PC-3 (cell line): ENCODE results near the gene CMTM2. TPM values are rescaled to one million over a fixed set of nuclear protein-coding genes. Genes with fewer than 3 reads are reported as not detected.

ENCODE experiments used
- ATAC-seq: fragments of 200-7000 bp; cut with Tn5 transposase; 2 replicates; pipeline ENCODE4 v1.9.1; 2020; ENCODE audit warnings: mild to moderate bottlenecking, moderate library complexity
- BruUV-seq: library from RNA; stranded (reverse); fragments of 400-500 nt; replicated peaks from 2 replicates; lab custom pipeline; 2021; lab: Mats Ljungman, UMichigan
- CTCF ChIA-PET: fragments of 300-600 bp; sonication (Branson Sonifier 250); formaldehyde crosslinking; loops from one replicate; lab custom pipeline; 2022; ENCODE audit warnings: antibody characterized with exemption; lab: Charles Lee
- POLR2A ChIA-PET: fragments of 300-600 bp; sonication (Branson Sonifier 250); formaldehyde crosslinking; loops from one replicate; lab custom pipeline; 2022; ENCODE audit warnings: antibody characterized with exemption; ENCODE audit not compliant: unreplicated experiment; lab: Charles Lee
- DNase-seq: peaks from one replicate; pipeline ENCODE4 v3.0.0-alpha.2; 2015
- H2AFZ ChIP-seq: fragments of 300-600 bp; sonication (generic); 2 replicates; pipeline ENCODE4 v1.6.0; 2016; ENCODE audit warnings: antibody characterized with exemption, low read length
- H3F3A ChIP-seq: fragments of 300-600 bp; sonication (generic); one replicate; pipeline ENCODE4 v1.6.0; 2017; ENCODE audit warnings: antibody characterized with exemption, low read length, control low read depth, mild to moderate bottlenecking; ENCODE audit not compliant: unreplicated experiment
- H3K27ac ChIP-seq: fragments of 300-600 bp; sonication (generic); 2 replicates; pipeline ENCODE4 v1.5.1; 2016; ENCODE audit warnings: mild to moderate bottlenecking, low read length
- H3K27me3 ChIP-seq: fragments of 300-600 bp; sonication (generic); 2 replicates; pipeline ENCODE4 v1.6.1; 2016; ENCODE audit warnings: low read length, mixed read lengths
- H3K36me3 ChIP-seq: fragments of 300-600 bp; sonication (generic); 2 replicates; pipeline ENCODE4 v1.6.1; 2016; ENCODE audit warnings: low read depth, mixed run types, low read length, mixed read lengths
- H3K4me1 ChIP-seq: fragments of 300-600 bp; sonication (generic); 2 replicates; pipeline ENCODE4 v1.5.1; 2016; ENCODE audit warnings: low read length; ENCODE audit not compliant: insufficient read depth
- H3K4me2 ChIP-seq: fragments of 300-600 bp; sonication (generic); 2 replicates; pipeline ENCODE4 v1.6.0; 2016; ENCODE audit warnings: low read length
- H3K4me3 ChIP-seq: fragments of 300-600 bp; sonication (generic); 2 replicates; pipeline ENCODE4 v1.5.1; 2016; ENCODE audit warnings: mild to moderate bottlenecking, low read length, mixed read lengths
- H3K79me2 ChIP-seq: fragments of 300-600 bp; sonication (generic); 2 replicates; pipeline ENCODE4 v1.6.1; 2017; ENCODE audit warnings: low read length, mixed read lengths
- H3K9ac ChIP-seq: fragments of 300-600 bp; sonication (generic); 2 replicates; pipeline ENCODE4 v1.6.0; 2016; ENCODE audit warnings: mild to moderate bottlenecking, low read length
- H3K9me2 ChIP-seq: fragments of 300-600 bp; sonication (generic); replicated peaks from 2 replicates; pipeline ENCODE4 v1.6.1; 2016; ENCODE audit warnings: mixed run types, low read length, mixed read lengths
- H3K9me3 ChIP-seq: fragments of 300-600 bp; sonication (generic); 2 replicates; pipeline ENCODE4 v1.6.1; 2016; ENCODE audit warnings: low read length, mixed read lengths
- H4K20me1 ChIP-seq: fragments of 300-600 bp; sonication (generic); 2 replicates; pipeline ENCODE4 v1.6.1; 2016; ENCODE audit warnings: low read length, mixed read lengths
- EZH2 ChIP-seq: fragments of 300-600 bp; sonication (generic); IDR thresholded peaks from one replicate; pipeline ENCODE4 v1.6.1; 2017; ENCODE audit warnings: antibody characterized with exemption, mild to moderate bottlenecking, low read length; ENCODE audit not compliant: unreplicated experiment
- EZH2phosphoT487 ChIP-seq: fragments of 300-600 bp; sonication (generic); IDR thresholded peaks from 2 replicates; pipeline ENCODE4 v1.6.1; 2018; ENCODE audit warnings: mild to moderate bottlenecking, antibody characterized with exemption, low read length, borderline replicate concordance
- intact Hi-C: fragments of 100-400 bp; cut with micrococcal nuclease; formaldehyde crosslinking; loops from 2 replicates; pipeline ENCODE4 v1.9.0; 2023
- total RNA-seq: library from RNA; depleted of rRNA; stranded (reverse); fragments of >200 nt; gene quantifications from 2 replicates; pipeline ENCODE4 v1.2.3, GENCODE V29; 2014
- TF ChIP-seq, protein P1 (sequence below): fragments of 300-600 bp; sonication (generic); conservative IDR thresholded peaks from 2 replicates; pipeline ENCODE4 v1.5.1; 2017; ENCODE audit warnings: antibody characterized with exemption, low read depth, mild to moderate bottlenecking, low read length

Gene CMTM2
- total RNA-seq, 1 experiment from 2014 or later, result not detected

DNA sequence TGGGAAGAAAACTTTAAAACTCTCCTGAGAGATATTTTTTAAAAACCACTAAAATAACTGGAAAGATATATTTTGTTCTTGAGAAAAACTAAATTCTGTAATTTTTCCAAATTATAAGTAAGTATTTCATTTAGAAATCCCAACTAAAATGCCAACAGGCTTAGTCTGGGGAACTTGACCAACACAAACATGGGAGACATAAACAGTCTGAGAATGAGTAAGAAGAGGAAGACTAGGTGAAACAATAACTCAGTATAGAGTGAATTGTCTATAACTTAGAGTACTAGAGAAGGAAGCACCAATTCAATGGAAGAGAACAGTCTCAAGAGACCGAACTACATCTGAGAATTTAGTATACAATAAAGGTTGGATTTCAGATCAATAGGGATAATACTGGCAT lies 10.1 kb upstream of the CMTM2 start:
- H3K27ac ChIP-seq, result no peak overlapping the region
- H3K9ac ChIP-seq, result no peak overlapping the region
- DNase-seq (peak; percentile 14), ATAC-seq (no peak)
- no peaks in the 10 kb centered on the region for H3K9me3 ChIP-seq
- H3K36me3 ChIP-seq, result no peaks in the 10 kb centered on the region
- BruUV-seq, result no TSS peak
- intact Hi-C loops, result no loop called here
- no peaks in the 10 kb centered on the region for H3K79me2 ChIP-seq
- H3K27me3 ChIP-seq, result no peaks in the 10 kb centered on the region
- no peak overlapping the region for H3K4me2 ChIP-seq
- no peak overlapping the region for H3K4me3 ChIP-seq
- no peaks in the 10 kb centered on the region for H3F3A ChIP-seq
- no peaks in the 10 kb centered on the region for H3K9me2 ChIP-seq
- CTCF ChIA-PET, result interaction anchor here (0.6 kb wide), 1 partner anchor 340 kb away, joined by 3 read pairs; no protein-coding TSS in a partner anchor
- TF ChIP-seq, protein P1, sequence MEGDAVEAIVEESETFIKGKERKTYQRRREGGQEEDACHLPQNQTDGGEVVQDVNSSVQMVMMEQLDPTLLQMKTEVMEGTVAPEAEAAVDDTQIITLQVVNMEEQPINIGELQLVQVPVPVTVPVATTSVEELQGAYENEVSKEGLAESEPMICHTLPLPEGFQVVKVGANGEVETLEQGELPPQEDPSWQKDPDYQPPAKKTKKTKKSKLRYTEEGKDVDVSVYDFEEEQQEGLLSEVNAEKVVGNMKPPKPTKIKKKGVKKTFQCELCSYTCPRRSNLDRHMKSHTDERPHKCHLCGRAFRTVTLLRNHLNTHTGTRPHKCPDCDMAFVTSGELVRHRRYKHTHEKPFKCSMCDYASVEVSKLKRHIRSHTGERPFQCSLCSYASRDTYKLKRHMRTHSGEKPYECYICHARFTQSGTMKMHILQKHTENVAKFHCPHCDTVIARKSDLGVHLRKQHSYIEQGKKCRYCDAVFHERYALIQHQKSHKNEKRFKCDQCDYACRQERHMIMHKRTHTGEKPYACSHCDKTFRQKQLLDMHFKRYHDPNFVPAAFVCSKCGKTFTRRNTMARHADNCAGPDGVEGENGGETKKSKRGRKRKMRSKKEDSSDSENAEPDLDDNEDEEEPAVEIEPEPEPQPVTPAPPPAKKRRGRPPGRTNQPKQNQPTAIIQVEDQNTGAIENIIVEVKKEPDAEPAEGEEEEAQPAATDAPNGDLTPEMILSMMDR, result no peak
- TF ChIP-seq EZH2 (no peak), EZH2phosphoT487 (no peak)
- no peak overlapping the region for H2AFZ ChIP-seq
- POLR2A ChIA-PET, result no interaction called here
- no peaks in the 10 kb centered on the region for H4K20me1 ChIP-seq
- H3K4me1 ChIP-seq, result peaks cover 12% of the 10 kb centered on the region

DNA sequence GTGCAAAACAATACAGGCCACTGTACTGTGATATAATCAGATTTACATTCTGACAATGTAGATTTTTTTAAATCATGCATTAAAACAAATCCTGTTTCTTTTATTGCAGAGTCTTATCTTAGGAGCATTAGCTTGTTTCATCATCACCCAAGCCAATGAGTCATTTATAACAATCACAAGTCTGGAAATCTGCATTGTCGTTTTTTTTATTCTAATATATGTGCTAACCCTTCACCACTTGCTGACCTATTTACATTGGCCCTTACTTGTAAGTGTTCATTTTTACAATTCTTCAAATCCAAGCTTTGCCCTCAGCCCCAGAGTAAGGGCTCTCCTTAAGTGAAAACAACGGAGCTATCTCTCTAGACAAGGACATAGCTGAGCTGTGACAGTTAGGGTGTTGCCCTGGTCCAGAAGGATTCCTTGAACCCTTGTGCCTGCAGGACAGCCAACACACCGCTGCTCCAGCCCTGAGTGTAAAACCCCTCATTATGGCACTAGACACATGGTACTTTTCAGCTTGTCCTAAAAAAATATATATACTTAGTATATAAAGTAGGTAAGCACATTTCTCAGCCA lies 9.3 kb upstream of the CMTM2 start:
- Histone ChIP-seq H3K4me1 (peaks cover 12% of the 10 kb centered on the region), H3K79me2 (no peaks in the 10 kb centered on the region), H3K4me2 (no peak overlapping the region), H2AFZ (no peak overlapping the region), H3K9me2 (no peaks in the 10 kb centered on the region), H3K36me3 (no peaks in the 10 kb centered on the region), H3K27ac (no peak overlapping the region), H3K27me3 (no peaks in the 10 kb centered on the region), H4K20me1 (no peaks in the 10 kb centered on the region), H3K9ac (no peak overlapping the region), H3F3A (no peaks in the 10 kb centered on the region), H3K9me3 (no peaks in the 10 kb centered on the region), H3K4me3 (no peak overlapping the region)
- ChIA-PET POLR2A (no interaction called here), CTCF (interaction anchor here (0.6 kb wide), 1 partner anchor 339 kb away, joined by 3 read pairs; no protein-coding TSS in a partner anchor)
- intact Hi-C loops, result no loop called here
- ATAC-seq (peak; percentile 20), DNase-seq (peak; percentile 39)
- no TSS peak for BruUV-seq
- TF ChIP-seq EZH2, result no peak
- TF ChIP-seq, protein P1, result no peak
- TF ChIP-seq EZH2phosphoT487, result no peak

DNA sequence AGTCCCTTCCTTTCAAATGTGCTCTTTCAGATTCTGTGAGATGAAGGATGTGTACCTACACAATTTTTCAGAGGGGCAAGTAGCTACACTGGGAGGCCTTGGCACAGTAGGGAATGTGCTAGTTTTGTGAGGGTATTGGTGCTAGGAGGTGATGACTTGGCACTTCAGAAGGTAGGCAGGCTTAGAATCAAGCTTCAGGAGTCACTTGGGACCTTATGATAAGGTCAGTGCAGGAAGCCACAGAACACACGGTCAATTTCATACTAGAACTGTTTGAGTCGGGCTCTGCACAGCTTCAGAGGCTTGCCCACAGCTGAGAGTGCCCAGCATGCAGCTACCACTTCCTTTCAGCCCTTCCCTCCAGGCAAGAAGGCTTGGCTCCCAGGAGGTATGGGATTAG lies 6.9 kb upstream of the CMTM2 start:
- no peaks in the 10 kb centered on the region for H3F3A ChIP-seq
- H3K4me3 ChIP-seq, result no peak overlapping the region
- TF ChIP-seq, protein P1, result no peak
- TF ChIP-seq EZH2 (no peak), EZH2phosphoT487 (no peak)
- no TSS peak for BruUV-seq
- POLR2A ChIA-PET, result interaction anchor here (0.6 kb wide), 1 partner anchor 19 kb away, joined by 3 read pairs; no protein-coding TSS in a partner anchor
- H3K9ac ChIP-seq, result no peak overlapping the region
- no peak for DNase-seq
- H2AFZ ChIP-seq, result no peak overlapping the region
- no peaks in the 10 kb centered on the region for H3K27me3 ChIP-seq
- ATAC-seq, result no peak
- H3K36me3 ChIP-seq, result no peaks in the 10 kb centered on the region
- no peaks in the 10 kb centered on the region for H3K79me2 ChIP-seq
- no peak overlapping the region for H3K4me2 ChIP-seq
- intact Hi-C loops, result no loop called here
- H3K4me1 ChIP-seq, result peaks cover 12% of the 10 kb centered on the region
- H3K9me2 ChIP-seq, result no peaks in the 10 kb centered on the region
- no peaks in the 10 kb centered on the region for H3K9me3 ChIP-seq
- H3K27ac ChIP-seq, result no peak overlapping the region
- H4K20me1 ChIP-seq, result no peaks in the 10 kb centered on the region
- CTCF ChIA-PET, result no interaction called here
